ENCODE results near the gene RPS28. TPM values are rescaled to one million over a fixed set of nuclear protein-coding genes. Genes with fewer than 3 reads are reported as not detected.

The RPS28 gene
- total and polyA plus RNA-seq, 3 donors from 2014 or later: 221 to 505 (median 398) TPM

DNA sequence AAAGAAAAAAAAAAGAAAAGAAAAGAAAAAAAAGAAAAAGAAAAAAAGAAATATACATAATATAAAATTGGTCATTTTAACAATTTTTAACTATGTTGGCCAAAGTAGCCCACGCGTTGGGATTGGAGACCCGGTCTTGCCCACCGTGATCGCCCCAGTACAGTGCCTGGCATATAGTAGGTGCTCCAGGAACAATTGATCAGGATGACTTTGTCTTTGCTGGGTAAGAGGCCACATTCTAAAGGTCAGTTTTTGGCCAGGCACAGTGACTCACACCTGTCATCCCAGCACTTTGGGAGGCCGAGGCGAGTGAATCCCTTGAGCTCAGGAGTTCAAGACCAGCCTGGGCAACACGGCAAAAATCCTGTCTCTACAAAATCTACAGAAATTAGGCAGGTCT lies 38.9 kb downstream of the RPS28 start:
- Histone ChIP-seq H3K36me3 (ENCODE audit: low read depth, missing control alignments) (no peaks in the 10 kb centered on the region), H3K27me3 (no peaks in the 10 kb centered on the region), H3K4me3 (no peak overlapping the region), H3K27ac (no peak overlapping the region), H3K4me1 (peaks cover 6% of the 10 kb centered on the region), H3K9me3 (no peaks in the 10 kb centered on the region)
- intact Hi-C loops (cut with DNase I; ENCODE audit: low total_unique reads): no loop called here
- WGBS, 2 donors: 74 to 95% methylated on average over 8 of the region's 8 CpGs
- TF ChIP-seq, protein P1, sequence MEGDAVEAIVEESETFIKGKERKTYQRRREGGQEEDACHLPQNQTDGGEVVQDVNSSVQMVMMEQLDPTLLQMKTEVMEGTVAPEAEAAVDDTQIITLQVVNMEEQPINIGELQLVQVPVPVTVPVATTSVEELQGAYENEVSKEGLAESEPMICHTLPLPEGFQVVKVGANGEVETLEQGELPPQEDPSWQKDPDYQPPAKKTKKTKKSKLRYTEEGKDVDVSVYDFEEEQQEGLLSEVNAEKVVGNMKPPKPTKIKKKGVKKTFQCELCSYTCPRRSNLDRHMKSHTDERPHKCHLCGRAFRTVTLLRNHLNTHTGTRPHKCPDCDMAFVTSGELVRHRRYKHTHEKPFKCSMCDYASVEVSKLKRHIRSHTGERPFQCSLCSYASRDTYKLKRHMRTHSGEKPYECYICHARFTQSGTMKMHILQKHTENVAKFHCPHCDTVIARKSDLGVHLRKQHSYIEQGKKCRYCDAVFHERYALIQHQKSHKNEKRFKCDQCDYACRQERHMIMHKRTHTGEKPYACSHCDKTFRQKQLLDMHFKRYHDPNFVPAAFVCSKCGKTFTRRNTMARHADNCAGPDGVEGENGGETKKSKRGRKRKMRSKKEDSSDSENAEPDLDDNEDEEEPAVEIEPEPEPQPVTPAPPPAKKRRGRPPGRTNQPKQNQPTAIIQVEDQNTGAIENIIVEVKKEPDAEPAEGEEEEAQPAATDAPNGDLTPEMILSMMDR (IDR thresholded peaks at IDR 0.05): no peak
- TF ChIP-seq POLR2A (IDR thresholded peaks at IDR 0.05): no peak
- DNase-seq: no peak

DNA sequence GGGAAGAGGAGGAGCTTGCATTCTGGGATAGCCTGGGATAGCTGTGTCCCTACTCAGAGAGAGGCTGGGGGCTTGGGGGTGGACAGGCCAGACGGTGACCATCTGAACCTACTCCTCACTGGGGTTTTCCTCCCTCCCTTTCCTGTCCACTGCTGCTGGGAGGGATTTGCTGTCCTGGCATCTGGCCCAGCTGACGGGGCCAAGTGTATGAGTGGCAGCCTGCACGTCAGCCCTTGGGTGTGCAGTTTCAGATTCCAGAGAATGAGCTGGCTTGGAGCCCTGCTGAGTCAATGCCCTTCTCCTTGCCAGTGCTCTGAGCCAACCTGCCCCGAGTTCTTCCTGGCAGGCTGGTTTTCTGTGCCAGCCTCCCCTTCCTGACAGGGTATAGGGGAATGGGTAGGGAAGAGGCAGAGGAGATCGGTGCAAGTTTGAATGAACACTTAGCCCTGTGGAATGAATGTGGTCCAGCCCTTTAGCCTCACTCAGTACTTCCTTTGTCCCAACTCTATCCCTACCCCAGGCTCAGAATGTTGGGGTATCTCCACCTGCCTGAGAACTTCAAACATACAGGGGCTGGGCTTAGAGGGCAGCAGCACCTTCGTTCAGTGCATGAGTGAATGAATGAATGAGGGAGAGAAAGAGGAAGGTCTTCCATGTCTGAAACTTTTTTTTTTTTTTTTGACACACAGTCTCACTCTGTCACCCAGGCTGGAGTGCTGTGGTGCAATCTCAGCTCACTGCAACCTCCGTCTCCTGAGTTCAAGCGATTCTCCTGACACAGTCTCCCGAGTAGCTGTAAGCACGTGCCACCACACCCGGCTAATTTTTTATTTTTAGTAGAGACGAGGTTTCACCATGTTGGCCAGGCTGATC lies 40.9 kb downstream of the RPS28 start:
- intact Hi-C loops (cut with DNase I; ENCODE audit: low total_unique reads): no loop called here
- H3K27ac ChIP-seq: peak overlapping the region in 1 of 2 donors; percentile 76
- no peaks in the 10 kb centered on the region for H3K27me3 ChIP-seq
- H3K9me3 ChIP-seq: no peaks in the 10 kb centered on the region
- TF ChIP-seq, protein P1 (IDR thresholded peaks at IDR 0.05): no peak
- TF ChIP-seq POLR2A (IDR thresholded peaks at IDR 0.05): no peak
- no peak overlapping the region for H3K4me3 ChIP-seq
- peaks cover 11% of the 10 kb centered on the region for H3K4me1 ChIP-seq
- H3K36me3 ChIP-seq (ENCODE audit: low read depth, missing control alignments): no peaks in the 10 kb centered on the region
- peak; percentile 86 for DNase-seq
- WGBS, 2 donors: 57 to 61% methylated on average over 11 to 12 of the region's 12 CpGs

DNA sequence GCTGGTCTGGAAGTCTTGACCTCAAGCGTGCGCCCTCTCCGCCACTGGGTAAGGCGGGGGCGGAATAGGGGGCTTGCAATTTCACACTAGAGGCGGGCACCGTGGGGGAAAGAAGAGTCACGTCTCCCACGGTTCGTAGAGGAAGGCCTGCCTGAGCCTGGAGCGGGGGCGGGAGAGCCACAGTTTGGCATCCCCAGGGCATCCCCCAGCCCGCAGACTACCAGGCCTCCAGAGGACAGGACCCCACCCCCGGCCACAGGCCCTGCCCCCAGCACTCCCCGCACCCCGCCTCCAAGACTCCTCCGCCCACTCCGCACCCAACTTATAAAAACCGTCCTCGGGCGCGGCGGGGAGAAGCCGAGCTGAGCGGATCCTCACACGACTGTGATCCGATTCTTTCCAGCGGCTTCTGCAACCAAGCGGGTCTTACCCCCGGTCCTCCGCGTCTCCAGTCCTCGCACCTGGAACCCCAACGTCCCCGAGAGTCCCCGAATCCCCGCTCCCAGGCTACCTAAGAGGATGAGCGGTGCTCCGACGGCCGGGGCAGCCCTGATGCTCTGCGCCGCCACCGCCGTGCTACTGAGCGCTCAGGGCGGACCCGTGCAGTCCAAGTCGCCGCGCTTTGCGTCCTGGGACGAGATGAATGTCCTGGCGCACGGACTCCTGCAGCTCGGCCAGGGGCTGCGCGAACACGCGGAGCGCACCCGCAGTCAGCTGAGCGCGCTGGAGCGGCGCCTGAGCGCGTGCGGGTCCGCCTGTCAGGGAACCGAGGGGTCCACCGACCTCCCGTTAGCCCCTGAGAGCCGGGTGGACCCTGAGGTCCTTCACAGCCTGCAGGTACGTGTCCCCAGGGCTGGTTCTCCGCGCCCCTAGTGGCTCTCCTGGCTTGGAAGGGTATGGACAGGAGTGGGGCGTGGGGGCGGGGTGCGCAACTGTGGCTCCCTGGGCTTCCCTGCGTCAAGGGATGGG lies 42.8 kb downstream of the RPS28 start, which contains the start of gene ANGPTL4:
ANGPTL4 (plus strand) TSS at position 353 of the 969 bp plus-strand sequence; CDS start at position 520, 167 bp downstream.
- Histone ChIP-seq H3K9me3 (no peaks in the 10 kb centered on the region), H3K27ac (peak within 1 kb of the TSS; percentile 55 to 76), H3K4me3 (peak within 1 kb of the TSS; percentile 56 to 66), H3K27me3 (no peaks in the 10 kb centered on the region), H3K4me1 (peaks cover 22% of the 10 kb centered on the region), H3K36me3 (ENCODE audit: low read depth, missing control alignments) (no peaks in the 10 kb centered on the region)
- 0 to 1% methylated on average over 12 to 52 of the region's 81 CpGs for WGBS, 2 donors
- TF ChIP-seq POLR2A (IDR thresholded peaks at IDR 0.05): peak; percentile 24
- TF ChIP-seq, protein P1 (IDR thresholded peaks at IDR 0.05): no peak
- DNase-seq: peak; percentile 77
- intact Hi-C loops (cut with DNase I; ENCODE audit: low total_unique reads): no loop called here

DNA sequence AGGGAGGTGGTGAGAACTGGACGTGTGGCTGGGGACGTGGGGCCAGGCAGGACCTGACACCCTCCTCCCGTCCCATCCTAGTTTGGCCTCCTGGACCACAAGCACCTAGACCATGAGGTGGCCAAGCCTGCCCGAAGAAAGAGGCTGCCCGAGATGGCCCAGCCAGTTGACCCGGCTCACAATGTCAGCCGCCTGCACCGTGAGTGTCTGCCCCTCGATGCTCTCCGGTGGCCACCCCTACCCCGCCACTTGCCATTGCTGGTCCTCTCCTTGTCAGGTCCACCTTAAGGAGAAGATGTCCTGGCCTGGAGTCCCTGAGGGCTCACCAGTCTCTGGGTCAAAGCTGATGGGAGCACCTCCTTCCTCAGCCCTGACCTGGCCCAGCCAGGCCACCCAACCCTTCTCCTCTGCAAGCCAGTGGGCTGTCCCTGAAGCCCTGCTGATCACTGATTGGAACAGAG lies 44.9 kb downstream of the RPS28 start:
- H3K4me3 ChIP-seq: no peak overlapping the region
- no peaks in the 10 kb centered on the region for H3K9me3 ChIP-seq
- intact Hi-C loops (cut with DNase I; ENCODE audit: low total_unique reads): no loop called here
- no peak for DNase-seq
- H3K36me3 ChIP-seq (ENCODE audit: low read depth, missing control alignments): no peaks in the 10 kb centered on the region
- peaks cover 22% of the 10 kb centered on the region for H3K4me1 ChIP-seq
- H3K27me3 ChIP-seq: no peaks in the 10 kb centered on the region
- WGBS, 2 donors: 90 to 95% methylated on average over 6 to 11 of the region's 11 CpGs
- peak overlapping the region in 1 of 2 donors; percentile 30 for H3K27ac ChIP-seq
- TF ChIP-seq, protein P1 (IDR thresholded peaks at IDR 0.05): no peak
- TF ChIP-seq POLR2A (IDR thresholded peaks at IDR 0.05): no peak
